GM21619 (cell line): ENCODE results near the gene AUTS2.

Experiments used
- ATAC-seq: cut with Tn5 transposase; IDR thresholded peaks from one replicate; pipeline ENCODE4 v1.9.1; 2021; ENCODE audit not compliant: unreplicated experiment

AUTS2 gene

GRCh38 chr7:69840248-69840647 is 242.0 kb downstream of the AUTS2 start:
- ATAC-seq = no peak

- ATAC-seq = peak; percentile 57
Observed at GRCh38 chr7:69843653-69844052, 245.4 kb downstream of the AUTS2 start.

GRCh38 chr7:69844264-69844868 is 246.1 kb downstream of the AUTS2 start:
- peak; percentile 33 for ATAC-seq

- no peak for ATAC-seq
Observed at GRCh38 chr7:69845721-69846495, 247.6 kb downstream of the AUTS2 start.

GRCh38 chr7:69847921-69848612 is 249.8 kb downstream of the AUTS2 start:
- ATAC-seq = no peak

GRCh38 chr7:69849268-69849667 is 251.0 kb downstream of the AUTS2 start:
- no peak for ATAC-seq

- ATAC-seq = no peak
Observed at GRCh38 chr7:69857014-69857413, 258.7 kb downstream of the AUTS2 start.

- ATAC-seq = no peak
Observed at GRCh38 chr7:69858471-69858870, 260.2 kb downstream of the AUTS2 start.

GRCh38 chr7:69859342-69859741 is 261.1 kb downstream of the AUTS2 start:
- no peak for ATAC-seq

- ATAC-seq = no peak
Observed at GRCh38 chr7:69860486-69860885, 262.2 kb downstream of the AUTS2 start.

- ATAC-seq = no peak
Observed at GRCh38 chr7:69860941-69861622, 262.8 kb downstream of the AUTS2 start.

- ATAC-seq = no peak
Observed at GRCh38 chr7:69862413-69863064, 264.3 kb downstream of the AUTS2 start.

- ATAC-seq = no peak
Observed at GRCh38 chr7:69864274-69864673, 266.0 kb downstream of the AUTS2 start.

- ATAC-seq = peak; percentile 65
Observed at GRCh38 chr7:69864822-69865221, 266.5 kb downstream of the AUTS2 start.

GRCh38 chr7:69868921-69869320 is 270.6 kb downstream of the AUTS2 start:
- no peak for ATAC-seq

- ATAC-seq = no peak
Observed at GRCh38 chr7:69871213-69871885, 273.1 kb downstream of the AUTS2 start.

GRCh38 chr7:69871886-69872569 is 273.8 kb downstream of the AUTS2 start:
- no peak for ATAC-seq

- ATAC-seq = no peak
Observed at GRCh38 chr7:69873512-69873911, 275.2 kb downstream of the AUTS2 start.

GRCh38 chr7:69878015-69878414 is 279.7 kb downstream of the AUTS2 start:
- no peak for ATAC-seq

- ATAC-seq = no peak
Observed at GRCh38 chr7:69878591-69878990, 280.3 kb downstream of the AUTS2 start.
